Hippocampal formation (tissue), 2 donors: ENCODE data around the gene SMPD4.
"Not testable (repeated sequence)": the region's sequence is repeated elsewhere in the genome, so short reads cannot be mapped to it uniquely, and the experiment has no call there.

Source experiments
- DNase-seq, 2 donors: peaks; one replicate each; lab custom pipeline; 2025; lab: John Stamatoyannopoulos, UW

The SMPD4 gene

DNA sequence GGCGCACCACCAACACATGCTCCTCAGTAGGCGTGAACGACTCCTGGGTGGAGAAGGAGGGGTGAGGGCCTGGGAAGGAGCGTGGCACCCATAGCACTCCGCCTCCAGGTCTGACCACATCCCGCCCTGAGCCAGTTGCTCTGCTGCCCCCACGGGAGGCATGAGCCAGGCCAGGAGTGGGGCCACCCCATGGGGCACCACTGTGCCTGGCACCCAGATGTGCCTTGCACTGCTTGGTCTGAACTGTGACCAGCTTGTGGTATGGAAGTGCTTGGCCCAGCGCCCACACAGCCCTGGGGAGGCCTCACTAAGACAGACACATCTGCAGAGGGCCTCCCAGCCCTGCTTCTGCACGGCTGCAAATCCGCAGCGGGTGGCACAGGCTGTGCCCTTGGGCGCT, 24.0 kb downstream of the SMPD4 start:
- not testable (repeated sequence) for DNase-seq

DNA sequence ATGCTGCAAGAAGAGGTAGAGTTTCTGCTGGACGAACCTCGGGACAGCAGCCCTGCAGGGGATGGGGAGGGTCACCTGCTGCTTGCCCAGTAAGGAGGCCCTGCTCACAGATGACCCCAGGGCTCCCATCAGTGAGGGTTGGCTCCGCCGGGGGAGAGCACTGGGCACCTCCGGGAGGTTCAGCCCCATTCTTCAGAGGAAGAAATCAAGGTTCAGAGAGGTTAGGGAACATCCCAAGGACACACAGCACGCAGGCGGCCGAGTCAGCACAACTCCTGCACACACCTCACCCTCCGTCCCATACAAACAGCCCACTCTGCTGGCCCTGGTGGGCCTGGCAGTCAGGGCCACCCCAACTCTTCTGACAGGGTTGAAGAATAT, 24.8 kb downstream of the SMPD4 start:
- no peak for DNase-seq

DNA sequence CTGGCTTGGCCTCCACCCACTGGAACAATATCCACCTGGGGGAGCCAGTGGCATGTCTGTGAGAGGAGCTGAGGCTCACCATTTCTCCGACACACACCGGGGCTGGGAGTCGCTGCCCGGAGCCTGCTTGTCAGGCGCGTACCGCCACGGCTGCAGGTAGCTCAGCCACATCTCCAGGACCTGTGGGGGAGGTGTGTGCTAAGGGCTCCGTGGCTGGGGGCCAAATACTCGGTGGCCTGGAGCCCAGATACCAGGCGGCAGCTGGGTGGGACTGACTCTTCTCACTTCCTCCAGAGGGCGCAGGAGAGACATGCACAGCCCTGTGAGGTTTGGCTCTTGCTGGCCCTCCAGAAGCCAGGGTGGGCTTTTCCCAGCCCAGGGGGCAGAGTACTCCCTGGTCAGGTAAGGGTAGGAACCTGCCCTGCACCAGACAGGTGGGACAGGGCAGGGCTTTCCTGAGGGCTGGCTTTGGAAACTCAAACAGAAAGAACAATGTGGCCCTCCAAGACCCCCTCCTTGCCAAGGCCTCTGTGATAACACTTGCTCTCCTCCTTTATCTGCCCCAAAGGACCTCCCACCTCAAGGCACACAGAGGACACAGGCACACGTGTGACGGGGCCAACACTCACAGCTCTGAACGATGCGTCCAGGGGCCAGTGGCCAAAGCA, 25.3 kb downstream of the SMPD4 start:
- DNase-seq, result peak in 1 of 2 donors; percentile 11

DNA sequence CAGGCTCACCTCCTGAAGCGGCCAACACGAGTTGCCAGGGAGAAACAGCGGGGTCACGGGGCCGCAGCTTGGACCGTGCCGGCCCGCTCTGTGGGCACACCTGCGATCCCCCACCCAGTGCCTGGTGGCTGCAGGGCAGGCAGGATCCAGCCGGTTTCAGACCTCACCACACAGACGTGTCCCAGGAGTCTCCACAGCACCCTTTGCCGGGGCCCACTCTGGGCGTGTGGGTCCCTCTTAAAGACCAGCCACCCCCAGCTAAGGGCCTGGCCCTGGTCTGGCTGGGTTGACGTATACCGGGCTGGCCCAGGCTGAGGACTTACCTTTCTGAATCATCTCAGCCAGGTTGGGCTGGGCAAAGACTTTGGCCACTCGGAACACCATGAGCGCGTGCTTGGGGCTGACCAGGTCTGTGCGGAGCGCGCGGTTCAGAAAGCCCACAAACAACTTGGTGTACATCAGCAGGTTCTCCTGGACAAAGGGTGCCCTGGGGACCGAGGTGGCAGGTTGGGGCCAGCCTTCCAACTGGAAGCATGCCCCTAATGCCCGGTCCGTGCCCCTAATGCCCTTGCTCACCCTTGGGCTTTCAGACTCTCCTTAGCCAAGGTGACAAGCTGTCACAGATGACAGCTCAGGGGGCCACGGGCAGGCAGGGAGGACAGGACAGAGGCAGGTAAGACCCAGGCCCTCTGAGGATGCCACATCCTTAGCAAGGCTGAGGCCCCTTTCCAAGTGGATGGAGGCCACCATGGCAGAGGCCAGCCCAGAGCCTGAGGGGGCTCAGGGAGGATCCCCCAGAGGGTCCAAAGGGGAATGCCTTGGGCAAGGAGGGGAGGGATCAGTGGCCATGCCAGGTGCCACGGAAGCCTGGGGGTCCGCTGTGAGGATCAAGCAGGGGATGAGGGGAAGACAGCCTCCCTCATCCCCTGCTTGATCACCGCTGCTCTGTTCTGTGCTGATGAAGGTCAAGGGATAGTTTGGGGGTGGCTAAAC, 26.3 kb downstream of the SMPD4 start:
- no peak for DNase-seq

DNA sequence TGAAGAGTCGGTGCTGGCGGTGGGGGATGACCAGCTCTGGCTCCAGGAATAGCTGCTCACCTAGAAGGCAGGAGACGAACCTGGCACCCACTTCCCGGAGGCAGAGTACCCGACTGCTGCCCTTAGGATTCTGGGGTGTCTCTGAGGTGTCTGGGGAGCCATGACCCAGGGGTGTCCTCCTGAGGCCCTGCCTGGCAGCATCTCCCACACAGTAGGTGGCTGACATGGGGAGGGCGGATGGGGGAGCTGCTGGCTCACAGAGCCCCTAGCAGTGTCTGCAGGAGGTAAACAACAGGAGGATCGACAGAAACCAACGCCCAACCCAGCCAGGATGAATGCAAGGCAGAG, 27.0 kb downstream of the SMPD4 start:
- DNase-seq, result not testable (repeated sequence)

DNA sequence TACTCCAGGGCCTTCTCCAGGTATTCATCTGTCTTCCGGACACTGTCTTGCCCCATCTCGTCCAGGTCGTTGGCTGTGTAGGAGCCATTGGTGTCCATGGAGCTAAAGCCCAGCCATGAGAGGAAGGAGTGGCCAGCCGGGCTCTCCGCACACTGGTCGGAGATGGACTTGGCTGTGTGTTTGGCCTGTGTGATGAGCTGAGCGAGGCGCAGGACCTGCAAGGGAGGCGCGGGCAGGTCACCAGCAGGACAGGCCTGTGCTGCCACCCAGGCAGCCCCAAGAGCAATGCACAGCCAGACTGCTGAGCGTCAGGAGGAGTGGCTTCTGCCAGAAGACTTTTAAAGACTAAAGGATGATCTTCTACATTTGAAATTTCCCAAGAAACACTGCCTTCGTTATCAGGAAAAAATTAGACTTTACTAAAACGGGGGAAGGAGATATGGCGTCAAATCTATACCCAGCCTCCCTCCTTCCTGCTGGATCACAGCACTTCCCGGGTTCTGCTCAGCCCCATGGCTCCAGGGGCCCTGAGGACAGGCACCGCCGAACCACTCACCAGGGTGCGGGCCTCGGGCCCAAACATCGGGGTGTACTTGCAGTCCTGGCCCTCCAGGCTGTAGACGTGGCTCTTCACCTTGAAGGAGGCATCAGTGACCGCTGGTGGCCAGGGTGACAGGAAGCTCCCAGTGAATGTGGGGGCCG, 27.5 kb downstream of the SMPD4 start:
- not testable (repeated sequence) for DNase-seq

DNA sequence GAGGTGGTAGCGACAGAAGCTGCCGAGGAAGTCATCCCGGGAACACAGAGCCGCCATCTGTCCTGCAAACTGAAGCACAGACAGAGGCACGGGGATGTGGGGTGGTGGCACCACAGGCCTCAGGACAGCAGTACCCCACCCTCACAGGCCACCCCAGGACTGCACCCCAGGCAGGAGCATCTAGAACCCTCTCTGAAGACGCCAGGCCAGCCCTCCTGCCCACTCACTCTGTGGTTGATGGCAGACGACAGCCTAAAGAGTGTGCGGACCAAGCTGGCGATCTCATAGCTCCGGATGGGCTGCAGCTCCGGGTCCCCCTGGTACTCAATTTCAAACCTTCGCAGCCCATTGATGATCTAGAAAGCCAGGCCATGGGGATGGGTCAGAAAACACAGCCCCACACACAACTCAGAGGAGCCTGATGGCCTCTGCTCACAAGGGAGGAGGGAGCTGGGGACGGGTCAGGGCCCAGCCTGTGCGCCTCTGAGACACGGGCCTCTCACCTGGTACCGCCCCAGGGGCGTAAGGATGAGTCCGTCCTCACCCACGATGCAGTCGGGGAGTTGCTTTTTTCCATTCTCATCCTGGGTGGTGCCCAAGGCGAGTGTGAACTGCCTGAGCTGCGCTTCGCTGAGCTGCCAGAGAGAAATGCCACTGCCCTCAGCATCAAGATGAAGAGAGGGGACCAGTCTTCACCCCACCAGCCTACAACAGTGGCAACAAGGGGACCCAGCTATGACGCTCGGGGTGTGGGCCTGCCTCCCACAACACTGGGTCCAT, 28.4 kb downstream of the SMPD4 start:
- DNase-seq, result no peak

DNA sequence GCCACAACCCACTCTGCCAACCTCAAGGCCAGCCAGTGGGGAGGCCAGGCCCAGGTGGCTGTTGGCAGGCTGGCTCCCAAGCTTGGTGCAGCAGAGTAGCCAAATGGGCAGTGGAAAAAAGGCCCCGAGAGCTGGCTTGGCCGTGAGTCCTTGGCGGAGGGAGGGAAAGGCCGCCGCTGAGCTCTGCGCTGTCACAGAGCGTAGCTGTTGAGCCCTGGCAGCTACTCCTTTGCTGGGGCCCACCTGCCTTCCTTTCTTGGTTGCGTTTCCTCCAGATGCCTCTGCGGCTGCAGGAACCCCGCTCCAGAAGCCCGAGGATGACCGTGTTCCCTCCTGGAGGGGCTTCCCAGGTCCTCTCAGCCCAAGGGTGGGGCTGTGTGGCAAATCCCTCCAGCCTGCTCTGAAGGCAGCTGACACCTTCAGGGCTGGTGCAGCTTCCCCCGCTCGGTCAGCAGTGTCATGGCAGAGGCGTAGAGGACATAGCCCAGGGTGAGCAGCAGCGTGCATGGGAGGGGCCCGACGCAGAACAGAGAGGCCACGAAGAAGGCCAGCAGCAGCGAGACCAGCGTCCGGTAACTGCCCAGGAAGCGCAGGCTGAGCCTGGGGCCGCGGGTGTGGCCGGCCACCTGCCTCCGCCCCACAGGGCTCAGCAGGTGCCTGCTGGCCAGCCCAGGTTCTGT, 29.1 kb downstream of the SMPD4 start:
- not testable (repeated sequence) for DNase-seq

DNA sequence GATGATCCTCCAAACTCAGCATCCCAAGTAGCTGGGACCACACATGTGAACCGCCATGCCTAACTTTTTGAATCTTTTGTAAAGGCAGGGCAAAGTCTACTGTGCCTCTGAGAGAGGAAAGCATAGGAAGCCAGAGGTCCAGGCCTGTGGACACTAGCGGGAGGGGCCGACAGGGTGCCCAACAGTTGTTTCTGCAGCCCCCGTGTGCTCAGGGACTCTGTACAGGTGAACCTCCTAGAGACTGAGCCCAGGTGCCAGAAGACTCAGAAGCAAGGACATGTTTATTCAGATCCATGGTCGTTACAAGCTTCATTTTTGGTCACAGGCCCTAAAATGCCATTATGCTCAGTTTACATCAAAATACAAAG, 30.3 kb downstream of the SMPD4 start:
- DNase-seq, result not testable (repeated sequence)

DNA sequence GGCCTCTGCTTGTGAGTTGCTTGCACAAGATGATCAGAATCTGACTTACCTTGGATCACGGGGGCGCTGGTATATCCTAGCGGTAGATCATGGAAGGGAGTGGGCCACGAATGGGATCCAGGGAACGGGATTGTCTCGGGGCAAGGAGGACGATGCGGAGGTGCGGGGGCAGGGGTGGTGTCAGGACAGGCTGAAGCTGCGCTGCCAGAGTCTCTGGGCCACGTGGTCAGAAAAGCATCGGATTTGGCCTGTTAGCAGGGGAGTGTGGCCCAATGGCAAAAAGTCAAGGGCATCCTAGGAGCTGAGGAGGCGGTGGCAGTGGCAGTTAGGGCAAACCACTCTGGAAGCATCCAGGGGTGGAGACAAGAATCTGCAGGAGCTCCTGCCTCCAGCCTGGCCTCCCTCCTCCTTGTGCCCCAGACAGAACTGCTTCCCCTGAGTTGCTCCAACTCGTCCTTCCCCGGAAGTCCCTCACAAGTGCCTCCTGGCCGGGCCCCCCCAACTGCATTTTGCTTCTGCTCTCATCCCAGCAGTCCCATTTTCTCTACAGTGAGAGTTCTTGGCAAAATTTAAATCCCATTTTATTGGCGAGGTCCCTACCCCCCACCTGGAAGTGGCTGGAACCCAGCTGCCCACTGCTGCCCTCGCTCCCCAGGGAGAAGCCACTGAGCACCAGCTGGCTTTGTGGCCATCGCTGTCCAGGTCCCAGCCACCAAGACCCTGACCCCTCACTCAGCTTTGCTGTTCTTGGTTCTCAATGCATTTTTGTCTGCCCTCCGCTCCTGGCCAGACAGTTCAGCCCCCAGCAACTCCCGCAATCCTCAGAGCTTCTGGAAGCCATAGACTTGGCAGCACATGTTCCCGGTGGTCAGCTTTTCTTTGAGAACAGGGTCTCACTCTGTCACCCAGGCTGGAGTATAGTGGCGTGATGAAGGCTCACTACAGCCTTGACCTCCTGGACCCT, 30.9 kb downstream of the SMPD4 start:
- no peak for DNase-seq

DNA sequence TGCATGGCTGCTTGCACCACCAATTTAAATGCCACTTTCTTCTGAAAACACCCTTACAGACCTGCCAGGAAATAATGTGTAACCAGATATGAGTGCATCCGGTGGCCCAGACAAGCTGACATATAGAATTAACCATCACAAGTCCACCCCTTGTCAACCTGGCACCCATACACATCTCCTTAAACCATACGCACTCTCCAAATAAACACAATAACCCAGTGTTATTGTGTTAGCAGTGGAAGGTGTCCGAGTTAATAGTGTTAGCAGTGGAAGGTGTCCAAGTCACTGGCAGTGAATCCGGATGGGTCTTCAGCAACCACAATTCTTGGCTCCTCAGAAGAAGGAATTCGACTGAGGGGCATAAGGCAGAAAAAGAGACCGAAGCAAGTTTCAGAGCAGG, 32.9 kb downstream of the SMPD4 start:
- DNase-seq, result not testable (repeated sequence)

DNA sequence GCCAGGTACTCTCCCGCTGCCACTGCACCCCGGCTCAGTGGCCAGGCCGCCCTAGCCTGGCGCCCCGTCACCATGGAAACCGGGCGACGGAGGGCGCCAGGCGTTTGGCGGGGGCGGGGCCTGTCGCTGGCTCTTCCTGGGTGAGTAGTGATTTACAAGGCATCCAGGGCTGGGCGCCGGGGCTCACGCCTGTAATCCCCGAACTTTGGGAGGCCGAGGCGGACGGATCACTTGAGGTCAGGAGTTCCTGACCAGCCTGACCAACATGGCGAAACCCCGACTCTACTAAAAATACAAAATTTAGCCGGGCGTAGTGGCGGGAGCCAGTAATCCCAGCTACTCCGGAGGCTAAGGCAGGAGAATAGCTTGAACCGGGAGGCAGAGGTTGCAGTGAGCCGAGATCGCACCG, 36.4 kb downstream of the SMPD4 start, which contains the start of gene CCDC74B:
CCDC74B (minus strand) TSS at position 107 of the 409 bp plus-strand sequence. CDS start 116 bp downstream, outside the sequence.
- not testable (repeated sequence) for DNase-seq

DNA sequence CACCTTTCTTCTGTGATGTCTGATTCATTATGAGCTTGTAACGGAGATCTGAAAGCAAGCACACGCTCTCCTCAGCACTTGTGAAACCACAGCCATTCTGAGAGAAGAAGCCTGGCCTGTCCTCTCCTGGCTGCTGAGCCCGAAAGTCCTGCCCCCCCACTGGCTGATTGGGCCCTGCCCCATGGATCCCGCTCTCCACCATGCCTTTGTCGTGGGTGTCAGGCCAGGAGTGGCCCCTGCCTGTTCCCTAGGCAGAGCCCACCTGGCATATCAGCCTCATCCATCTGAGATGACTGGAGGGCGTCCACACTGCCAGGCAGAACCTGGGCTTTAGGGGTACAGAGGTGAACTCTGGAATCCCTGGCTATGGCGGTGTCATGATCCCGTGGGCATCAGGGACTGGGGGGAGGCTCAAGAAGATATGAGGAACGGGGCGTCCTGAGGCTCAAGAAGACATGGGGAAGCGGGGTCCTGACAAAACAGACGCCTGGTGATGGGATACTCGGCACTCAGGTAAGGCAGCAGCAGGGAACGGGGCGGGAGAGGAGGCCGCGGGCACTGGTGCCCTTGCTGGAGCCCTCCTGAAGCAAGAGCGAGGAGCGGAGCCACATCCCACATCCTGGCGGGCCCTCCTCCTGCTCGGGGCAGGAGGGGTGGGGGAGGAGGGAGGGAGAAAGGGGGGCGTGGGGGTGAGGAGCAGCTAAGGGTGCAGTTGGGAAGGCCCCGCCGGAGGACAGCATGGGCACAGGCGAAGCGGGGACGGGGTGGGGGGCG, 37.9 kb downstream of the SMPD4 start:
- not testable (repeated sequence) for DNase-seq

DNA sequence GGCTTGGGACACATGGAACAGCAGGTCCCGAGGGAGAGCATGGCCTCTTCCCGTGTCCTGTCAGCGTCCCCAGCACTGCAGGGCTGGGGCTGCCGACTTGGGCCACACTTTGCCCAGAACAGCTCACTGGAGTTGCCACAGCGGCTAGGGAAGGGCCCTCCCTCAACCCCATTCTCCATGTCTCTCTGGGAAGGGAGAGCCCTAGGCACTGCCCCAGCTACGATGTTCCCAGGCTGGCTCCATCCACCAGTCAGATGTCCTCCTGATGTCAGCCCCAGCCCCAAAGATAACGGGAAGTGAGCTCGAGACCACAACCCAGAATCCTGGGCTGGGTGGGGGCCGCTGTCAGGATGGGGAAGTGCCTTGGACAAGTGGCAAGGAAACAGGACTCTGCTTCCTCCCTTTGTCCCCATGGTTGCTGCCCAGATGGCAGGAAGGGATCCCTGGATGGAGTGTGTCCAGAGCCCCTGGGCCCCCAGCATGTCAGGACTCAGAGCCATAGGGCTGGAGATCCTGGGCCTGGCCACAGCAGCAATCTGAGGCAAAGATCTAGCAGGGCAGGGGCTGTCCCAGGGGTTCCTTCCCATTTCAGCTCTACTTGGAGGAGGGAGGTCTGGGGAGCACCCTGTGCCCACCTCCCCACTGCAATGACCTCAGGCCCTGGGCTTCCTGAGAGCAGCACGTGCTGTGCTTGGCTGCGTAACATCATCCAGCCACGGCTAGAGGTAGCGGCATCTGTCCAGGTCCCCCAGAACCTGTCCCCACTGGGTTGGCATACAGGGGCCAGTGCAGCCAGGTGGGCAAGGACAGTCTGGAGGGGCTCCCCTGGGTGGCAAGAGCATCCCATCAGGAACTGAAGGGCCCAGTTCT, 38.8 kb downstream of the SMPD4 start:
- DNase-seq, result not testable (repeated sequence)

DNA sequence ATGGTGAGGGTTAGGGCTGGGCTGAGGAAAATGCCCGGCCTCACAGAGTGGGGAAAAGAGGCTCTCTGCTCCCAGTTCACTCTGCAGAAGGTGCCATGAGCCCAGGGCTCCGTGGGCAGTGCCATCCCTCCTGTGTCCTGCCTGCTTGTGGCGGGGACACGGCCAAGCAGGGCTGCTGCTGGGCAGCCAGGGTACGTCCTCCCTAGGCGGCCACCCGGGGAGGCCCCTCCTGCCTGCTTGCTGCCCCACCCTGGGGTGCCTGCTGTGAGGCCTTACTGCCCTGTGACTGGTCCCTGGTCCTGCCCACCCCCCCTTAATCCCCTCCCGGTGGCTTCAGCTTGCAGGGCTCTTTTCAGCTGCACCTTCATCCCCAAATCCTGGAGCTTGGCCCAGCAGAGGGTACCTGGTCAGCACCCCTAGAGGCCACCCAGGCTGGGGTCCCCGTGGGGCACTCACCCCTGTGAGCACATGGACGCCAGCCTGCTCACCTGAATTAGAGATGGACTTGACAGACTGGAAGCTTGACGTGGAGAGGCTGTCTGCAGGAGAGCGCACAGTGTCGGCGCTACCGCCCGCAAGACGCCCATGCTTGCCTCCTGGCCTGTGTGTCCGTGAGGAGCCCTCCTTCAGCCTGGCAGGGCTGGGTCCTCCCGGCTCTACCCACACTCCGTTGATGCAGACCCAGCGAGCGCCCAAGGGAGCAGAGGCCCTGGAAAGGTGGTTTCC, 39.6 kb downstream of the SMPD4 start:
- not testable (repeated sequence) for DNase-seq

DNA sequence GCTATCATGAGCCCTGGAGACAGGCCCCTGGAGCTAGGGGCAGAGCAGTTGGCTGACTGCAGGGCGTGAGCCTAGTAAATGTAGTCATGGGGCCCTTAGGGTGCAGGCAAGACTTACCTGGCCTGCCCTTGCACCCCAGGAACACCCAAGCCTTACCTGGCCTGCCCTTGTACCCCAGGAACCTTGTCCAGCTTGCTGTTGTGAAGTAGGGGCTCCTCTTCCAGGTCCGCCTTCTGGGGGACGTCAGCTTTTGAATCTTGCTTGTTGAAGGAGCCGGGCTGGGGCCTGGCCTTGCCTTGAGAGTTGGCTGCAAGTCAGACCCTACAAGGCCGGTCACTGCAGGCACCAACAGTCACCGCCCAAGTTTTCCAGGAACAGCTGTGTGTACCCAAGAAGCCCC, 40.4 kb downstream of the SMPD4 start:
- not testable (repeated sequence) for DNase-seq

DNA sequence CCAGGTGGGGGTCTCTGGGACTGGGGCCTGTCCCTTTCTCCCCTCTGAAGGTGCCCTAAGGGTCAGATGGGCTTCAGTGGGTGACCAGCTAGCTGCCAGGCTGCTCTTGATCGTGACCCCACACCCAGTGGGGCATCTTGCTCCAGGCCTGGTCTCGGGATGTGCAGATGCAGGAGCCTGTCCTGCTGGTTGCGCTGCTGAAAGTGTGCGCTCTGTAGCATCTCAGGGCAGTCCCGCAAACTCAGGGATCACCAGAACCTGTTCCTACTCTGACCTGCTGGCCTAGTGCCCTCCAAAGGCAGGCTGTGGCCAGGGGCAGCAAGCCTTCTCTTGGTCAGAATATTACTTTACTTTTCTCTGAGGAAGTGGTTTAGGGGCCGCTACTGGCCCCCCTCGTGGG, 40.9 kb downstream of the SMPD4 start:
- not testable (repeated sequence) for DNase-seq
